Activated effector memory CD4-positive, alpha-beta T cell treated with Interleukin-2 at 50 U/mL for 16 hours (primary cell): ENCODE measurements around the gene TANGO6.
"Not testable (repeated sequence)": the region's sequence is repeated elsewhere in the genome, so short reads cannot be mapped to it uniquely, and the experiment has no call there.

Source experiments
- DNase-seq: peaks from one replicate; pipeline ENCODE4 v3.0.0-alpha.2; 2020

Gene TANGO6

GRCh38 chr16:69107316-69107962 lies 264.1 kb downstream of the TANGO6 start:
- DNase-seq = no peak

GRCh38 chr16:69108064-69108904 lies 265.0 kb downstream of the TANGO6 start:
- DNase-seq = no peak

- DNase-seq = no peak
Observed at GRCh38 chr16:69108905-69109252, 265.5 kb downstream of the TANGO6 start.

- no peak for DNase-seq
Observed at GRCh38 chr16:69109486-69110270, 266.3 kb downstream of the TANGO6 start.

GRCh38 chr16:69110406-69110805 lies 267.1 kb downstream of the TANGO6 start:
- DNase-seq = no peak

- DNase-seq = no peak
Observed at GRCh38 chr16:69111216-69111875, 268.0 kb downstream of the TANGO6 start.

- DNase-seq = no peak
Observed at GRCh38 chr16:69111876-69112230, 268.5 kb downstream of the TANGO6 start.

- peak; percentile 19 for DNase-seq
Observed at GRCh38 chr16:69112285-69113129, 269.2 kb downstream of the TANGO6 start.

GRCh38 chr16:69113216-69113615 lies 269.9 kb downstream of the TANGO6 start:
- DNase-seq = no peak

GRCh38 chr16:69114346-69114975 lies 271.1 kb downstream of the TANGO6 start:
- no peak for DNase-seq

- no peak for DNase-seq
Observed at GRCh38 chr16:69114976-69115355, 271.6 kb downstream of the TANGO6 start.

- DNase-seq = no peak
Observed at GRCh38 chr16:69115361-69115760, 272.0 kb downstream of the TANGO6 start.

GRCh38 chr16:69115837-69116236 lies 272.5 kb downstream of the TANGO6 start:
- DNase-seq = no peak

- DNase-seq = no peak
Observed at GRCh38 chr16:69116256-69116875, 273.0 kb downstream of the TANGO6 start.

GRCh38 chr16:69116906-69117305 lies 273.6 kb downstream of the TANGO6 start:
- DNase-seq = no peak

GRCh38 chr16:69118468-69118867 lies 275.1 kb downstream of the TANGO6 start:
- no peak for DNase-seq

- DNase-seq = no peak
Observed at GRCh38 chr16:69118994-69119393, 275.7 kb downstream of the TANGO6 start.

GRCh38 chr16:69119536-69119935 lies 276.2 kb downstream of the TANGO6 start:
- DNase-seq = no peak

- DNase-seq = no peak
Observed at GRCh38 chr16:69120096-69120664, 276.8 kb downstream of the TANGO6 start.

- DNase-seq = no peak
Observed at GRCh38 chr16:69123910-69124309, 280.6 kb downstream of the TANGO6 start.

GRCh38 chr16:69124406-69124805 lies 281.1 kb downstream of the TANGO6 start:
- DNase-seq = not testable (repeated sequence)
